Ramos (cell line): ENCODE measurements around the gene GATAD2A.

Experiments used
- in situ Hi-C: fragments of 300-500 bp; cut with MboI; formaldehyde crosslinking; loops from one replicate; pipeline ENCODE4 v1.14.3; 2022; ENCODE audit warnings: low sequenced_read_pairs; ENCODE audit not compliant: unreplicated experiment

GATAD2A gene

GRCh38 chr19:19485161-19485997, 79.9 kb downstream of the GATAD2A start:
- in situ Hi-C loops = no loop called here

GRCh38 chr19:19485998-19486290, 80.5 kb downstream of the GATAD2A start:
- in situ Hi-C loops = no loop called here

GRCh38 chr19:19486343-19487076, 81.0 kb downstream of the GATAD2A start:
- in situ Hi-C loops = no loop called here

GRCh38 chr19:19487077-19487949, 81.8 kb downstream of the GATAD2A start:
- in situ Hi-C loops = no loop called here

GRCh38 chr19:19487950-19488874, 82.7 kb downstream of the GATAD2A start:
- in situ Hi-C loops = no loop called here

- in situ Hi-C loops = no loop called here
These were observed 83.6 kb downstream of the GATAD2A start for GRCh38 chr19:19488875-19489690.

- in situ Hi-C loops = loop anchor here (5.0 to 10.0 kb wide), 2 partner anchors 123 to 305 kb away; no protein-coding TSS in a partner anchor
These were observed 84.3 kb downstream of the GATAD2A start for GRCh38 chr19:19489804-19490204.

GRCh38 chr19:19490214-19490968, 84.9 kb downstream of the GATAD2A start:
- in situ Hi-C loops = loop anchor here (5.0 to 10.0 kb wide), 2 partner anchors 123 to 306 kb away; no protein-coding TSS in a partner anchor

GRCh38 chr19:19491321-19492025, 86.0 kb downstream of the GATAD2A start:
- in situ Hi-C loops = loop anchor here (5.0 to 10.0 kb wide), 2 partner anchors 124 to 307 kb away; no protein-coding TSS in a partner anchor

- in situ Hi-C loops = loop anchor here (5.0 to 10.0 kb wide), 2 partner anchors 125 to 307 kb away; no protein-coding TSS in a partner anchor
These were observed 86.6 kb downstream of the GATAD2A start for GRCh38 chr19:19492026-19492610.

- in situ Hi-C loops = loop anchor here (5.0 to 10.0 kb wide), 2 partner anchors 127 to 309 kb away; no protein-coding TSS in a partner anchor
These were observed 88.5 kb downstream of the GATAD2A start for GRCh38 chr19:19493841-19494546.

GRCh38 chr19:19495614-19496603, 90.4 kb downstream of the GATAD2A start:
- in situ Hi-C loops = loop anchor here (10.0 kb wide), 1 partner anchor 311 kb away; no protein-coding TSS in a partner anchor

- in situ Hi-C loops = loop anchor here (10.0 kb wide), 1 partner anchor 314 kb away; no protein-coding TSS in a partner anchor
These were observed 92.9 kb downstream of the GATAD2A start for GRCh38 chr19:19498255-19498991.
